Measurements from ENCODE around the gene SLC12A3.

Gene SLC12A3, protein sequence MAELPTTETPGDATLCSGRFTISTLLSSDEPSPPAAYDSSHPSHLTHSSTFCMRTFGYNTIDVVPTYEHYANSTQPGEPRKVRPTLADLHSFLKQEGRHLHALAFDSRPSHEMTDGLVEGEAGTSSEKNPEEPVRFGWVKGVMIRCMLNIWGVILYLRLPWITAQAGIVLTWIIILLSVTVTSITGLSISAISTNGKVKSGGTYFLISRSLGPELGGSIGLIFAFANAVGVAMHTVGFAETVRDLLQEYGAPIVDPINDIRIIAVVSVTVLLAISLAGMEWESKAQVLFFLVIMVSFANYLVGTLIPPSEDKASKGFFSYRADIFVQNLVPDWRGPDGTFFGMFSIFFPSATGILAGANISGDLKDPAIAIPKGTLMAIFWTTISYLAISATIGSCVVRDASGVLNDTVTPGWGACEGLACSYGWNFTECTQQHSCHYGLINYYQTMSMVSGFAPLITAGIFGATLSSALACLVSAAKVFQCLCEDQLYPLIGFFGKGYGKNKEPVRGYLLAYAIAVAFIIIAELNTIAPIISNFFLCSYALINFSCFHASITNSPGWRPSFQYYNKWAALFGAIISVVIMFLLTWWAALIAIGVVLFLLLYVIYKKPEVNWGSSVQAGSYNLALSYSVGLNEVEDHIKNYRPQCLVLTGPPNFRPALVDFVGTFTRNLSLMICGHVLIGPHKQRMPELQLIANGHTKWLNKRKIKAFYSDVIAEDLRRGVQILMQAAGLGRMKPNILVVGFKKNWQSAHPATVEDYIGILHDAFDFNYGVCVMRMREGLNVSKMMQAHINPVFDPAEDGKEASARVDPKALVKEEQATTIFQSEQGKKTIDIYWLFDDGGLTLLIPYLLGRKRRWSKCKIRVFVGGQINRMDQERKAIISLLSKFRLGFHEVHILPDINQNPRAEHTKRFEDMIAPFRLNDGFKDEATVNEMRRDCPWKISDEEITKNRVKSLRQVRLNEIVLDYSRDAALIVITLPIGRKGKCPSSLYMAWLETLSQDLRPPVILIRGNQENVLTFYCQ

DNA sequence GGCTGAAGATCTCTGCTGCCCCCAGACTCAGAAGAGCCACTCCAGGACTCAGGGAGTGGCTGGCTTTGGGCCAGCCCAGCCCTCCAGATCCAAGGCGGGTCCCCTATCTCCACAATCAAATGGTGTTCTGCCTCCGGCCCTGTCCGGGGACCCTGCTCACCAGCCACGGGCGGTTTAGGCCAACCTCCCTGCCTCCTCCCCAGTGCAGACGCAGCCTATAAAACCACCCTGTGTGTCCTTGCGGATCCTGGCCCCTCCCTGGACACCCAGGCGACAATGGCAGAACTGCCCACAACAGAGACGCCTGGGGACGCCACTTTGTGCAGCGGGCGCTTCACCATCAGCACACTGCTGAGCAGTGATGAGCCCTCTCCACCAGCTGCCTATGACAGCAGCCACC lies at the start of gene SLC12A3:
Gene SLC12A3, plus strand, starts transcription at position 248 of the 400 bp plus-strand sequence. Its CDS starts 29 bp downstream, at position 277.
- no peak for FAIRE-seq
- TF ChIP-seq, protein P1, sequence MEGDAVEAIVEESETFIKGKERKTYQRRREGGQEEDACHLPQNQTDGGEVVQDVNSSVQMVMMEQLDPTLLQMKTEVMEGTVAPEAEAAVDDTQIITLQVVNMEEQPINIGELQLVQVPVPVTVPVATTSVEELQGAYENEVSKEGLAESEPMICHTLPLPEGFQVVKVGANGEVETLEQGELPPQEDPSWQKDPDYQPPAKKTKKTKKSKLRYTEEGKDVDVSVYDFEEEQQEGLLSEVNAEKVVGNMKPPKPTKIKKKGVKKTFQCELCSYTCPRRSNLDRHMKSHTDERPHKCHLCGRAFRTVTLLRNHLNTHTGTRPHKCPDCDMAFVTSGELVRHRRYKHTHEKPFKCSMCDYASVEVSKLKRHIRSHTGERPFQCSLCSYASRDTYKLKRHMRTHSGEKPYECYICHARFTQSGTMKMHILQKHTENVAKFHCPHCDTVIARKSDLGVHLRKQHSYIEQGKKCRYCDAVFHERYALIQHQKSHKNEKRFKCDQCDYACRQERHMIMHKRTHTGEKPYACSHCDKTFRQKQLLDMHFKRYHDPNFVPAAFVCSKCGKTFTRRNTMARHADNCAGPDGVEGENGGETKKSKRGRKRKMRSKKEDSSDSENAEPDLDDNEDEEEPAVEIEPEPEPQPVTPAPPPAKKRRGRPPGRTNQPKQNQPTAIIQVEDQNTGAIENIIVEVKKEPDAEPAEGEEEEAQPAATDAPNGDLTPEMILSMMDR (IDR thresholded peaks at IDR 0.05; ENCODE audit: insufficient read depth, missing control alignments), result no peak
- no peak for DNase-seq (ENCODE audit: insufficient read length, low spot score)

- FAIRE-seq (no peak), DNase-seq (ENCODE audit: insufficient read length, low spot score) (no peak)
- TF ChIP-seq, protein P1 (IDR thresholded peaks at IDR 0.05; ENCODE audit: insufficient read depth, missing control alignments), result no peak
Measured at GRCh38 chr16:56815721-56816120, 49.3 kb upstream of the SLC12A3 start.

GRCh38 chr16:56817056-56817455 lies 48.0 kb upstream of the SLC12A3 start:
- TF ChIP-seq, protein P1 (IDR thresholded peaks at IDR 0.05; ENCODE audit: insufficient read depth, missing control alignments), result no peak
- DNase-seq (ENCODE audit: insufficient read length, low spot score) (no peak), FAIRE-seq (no peak)

GRCh38 chr16:56817938-56818337 lies 47.1 kb upstream of the SLC12A3 start:
- TF ChIP-seq, protein P1 (IDR thresholded peaks at IDR 0.05; ENCODE audit: insufficient read depth, missing control alignments), result no peak
- FAIRE-seq (no peak), DNase-seq (ENCODE audit: insufficient read length, low spot score) (no peak)

DNA sequence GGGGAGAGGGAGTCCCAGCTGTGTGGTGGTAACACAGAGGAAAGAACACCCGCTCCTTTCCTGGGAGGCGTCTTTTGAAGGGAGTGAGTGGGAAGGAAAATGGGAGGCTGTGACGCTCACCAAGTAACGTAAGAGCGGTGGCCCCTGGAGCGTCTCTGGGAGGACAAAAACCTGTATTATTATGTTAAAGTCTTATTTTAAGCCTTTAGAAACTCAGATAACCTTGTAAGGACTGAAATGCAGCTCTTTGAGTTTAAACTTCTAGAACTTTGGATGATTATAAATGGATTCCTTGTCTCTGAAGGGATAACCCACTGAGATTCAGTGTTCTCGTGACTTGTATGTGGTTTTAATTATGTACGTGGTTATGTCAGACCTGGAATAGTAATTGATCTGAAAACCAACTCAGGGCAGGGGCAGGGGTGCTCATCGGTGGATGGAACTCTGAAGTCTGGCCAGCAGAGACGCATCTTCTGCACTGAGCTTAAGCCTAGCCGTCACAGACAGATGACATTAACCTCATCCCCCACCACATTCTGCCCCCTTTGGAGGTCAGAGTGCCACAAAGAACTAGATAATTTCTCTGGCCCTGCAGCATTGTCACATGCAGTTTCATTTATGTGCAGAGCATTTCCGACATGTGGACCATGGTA lies 41.8 kb upstream of the SLC12A3 start:
- TF ChIP-seq, protein P1 (IDR thresholded peaks at IDR 0.05; ENCODE audit: insufficient read depth, missing control alignments), result no peak
- no peak for DNase-seq (ENCODE audit: insufficient read length, low spot score)
- no peak for FAIRE-seq

DNA sequence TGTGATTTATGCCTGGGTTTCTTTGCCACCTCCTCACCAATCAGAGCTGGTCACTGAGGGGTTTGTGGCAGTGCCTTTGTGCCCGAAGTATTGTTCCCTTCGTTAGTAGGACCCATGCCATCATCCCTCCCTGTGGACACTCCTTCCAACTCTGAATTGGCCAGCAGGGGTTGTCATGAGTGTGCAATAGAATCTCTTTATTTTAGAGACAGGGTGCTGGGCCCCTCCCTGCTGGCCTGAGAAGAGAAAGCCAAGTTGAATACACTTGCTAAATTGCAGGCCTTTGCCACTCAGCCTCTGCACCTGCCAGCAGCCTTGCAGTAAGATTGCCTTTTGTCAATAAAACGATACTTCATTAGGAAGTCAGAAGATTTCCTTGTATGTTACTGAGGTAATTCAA lies 40.7 kb upstream of the SLC12A3 start:
- FAIRE-seq, result no peak
- TF ChIP-seq, protein P1 (IDR thresholded peaks at IDR 0.05; ENCODE audit: insufficient read depth, missing control alignments), result no peak
- no peak for DNase-seq (ENCODE audit: insufficient read length, low spot score)

All from D721Med (cell line).